Naive thymus-derived CD8-positive, alpha-beta T cell (primary cell): ENCODE measurements around the gene WDR83. TPM values are rescaled to one million over a fixed set of nuclear protein-coding genes. Genes with fewer than 3 reads are reported as not detected.
A peak's percentile ranks its signal among the peaks of the same experiment; 100 is the strongest.

ENCODE experiments used
- ATAC-seq, 2 donors: fragments of 150-1000 bp; cut with Tn5 transposase in 1 of 2; sonication (Bioruptor Pico), chemical (Tn5 transposase) in 1 of 2; 1 replicate in 1 of 2; 2 replicates in 1 of 2; pipeline ENCODE4 v1.10.0; 2021; ENCODE audit warnings: mild to moderate bottlenecking in 2 of 2, moderate library complexity in 2 of 2
- POLR2A ChIA-PET: fragments of 350-600 bp; sonication (Branson Sonifier 250); formaldehyde crosslinking; loops from one replicate; lab custom pipeline; 2021; ENCODE audit warnings: antibody characterized with exemption; lab: Charles Lee
- DNase-seq, 10 donors: peaks; one replicate each; pipeline versions ENCODE4 v3.0.0 to v3.0.0-alpha.2; 2020 to 2022
- H3K27ac Mint-ChIP-seq, 10 donors: one replicate each; pipeline ENCODE4 v1.8.0; 2020 to 2022; ENCODE audit warnings: mild to moderate bottlenecking in 10 of 10, mixed read lengths in 10 of 10, moderate library complexity in 4 of 10, inconsistent platforms in 1 of 10
- H3K27me3 Mint-ChIP-seq, 5 donors: one replicate each; pipeline ENCODE4 v1.8.0; 2021 to 2022; ENCODE audit warnings: mixed read lengths in 5 of 5
- H3K36me3 Mint-ChIP-seq, 3 donors: one replicate each; pipeline ENCODE4 v1.8.0; 2020 to 2022; ENCODE audit warnings: mixed read lengths in 3 of 3, mild to moderate bottlenecking in 2 of 3, inconsistent platforms in 1 of 3
- H3K4me1 Mint-ChIP-seq, 4 donors: one replicate each; pipeline ENCODE4 v1.8.0; 2021 to 2022; ENCODE audit warnings: mixed read lengths in 4 of 4
- H3K4me3 Mint-ChIP-seq, 10 donors: one replicate each; pipeline ENCODE4 v1.8.0; 2020 to 2022; ENCODE audit warnings: mild to moderate bottlenecking in 10 of 10, mixed read lengths in 10 of 10, moderate library complexity in 6 of 10, inconsistent platforms in 1 of 10
- H3K9me3 Mint-ChIP-seq, 9 donors: one replicate each; pipeline ENCODE4 v1.8.0; 2020 to 2022; ENCODE audit warnings: mixed read lengths in 9 of 9, mild to moderate bottlenecking in 3 of 9, inconsistent platforms in 1 of 9, moderate library complexity in 1 of 9
- polyA plus RNA-seq, 3 donors: library from polyadenylated mRNA; unstranded; fragments of 300-500 nt; fragmentation: Illumina TruSeq; gene quantifications; one replicate each; pipeline ENCODE4 v1.2.3, GENCODE V29; 2021
- total RNA-seq, 8 experiments: library from RNA in 2 of 8; stranded (reverse) in 2 of 8; gene quantifications; one replicate each; pipeline ENCODE4 v1.2.3 and lab custom pipeline; 2021 to 2026

Gene WDR83
- total and polyA plus RNA-seq, 5 experiments from 2014 or later: 12.6 to 22.7 (median 17.6) TPM

- Mint-ChIP-seq H3K4me1 (peaks cover 0 to 5% (median 4%) of the 10 kb centered on the region in 4 donors), H3K4me3 (no peak overlapping the region), H3K36me3 (peaks cover 9 to 78% (median 17%) of the 10 kb centered on the region in 3 donors), H3K9me3 (no peaks in the 10 kb centered on the region), H3K27me3 (no peaks in the 10 kb centered on the region), H3K27ac (no peak overlapping the region)
- POLR2A ChIA-PET: interaction anchor here (0.6 to 1.1 kb wide), 3 partner anchors 11 to 237 kb away, joined by 3 to 4 read pairs (median 4); a partner anchor contains a TSS
- DNase-seq: no peak
- no peak for ATAC-seq
Measured at GRCh38 chr19:12657966-12658365, 8.6 kb upstream of the WDR83 start.

GRCh38 chr19:12660980-12661379 is 5.6 kb upstream of the WDR83 start:
- Mint-ChIP-seq H3K4me1 (peaks cover 7 to 25% (median 21%) of the 10 kb centered on the region in 4 donors), H3K27ac (peak overlapping the region in 1 of 10 donors; percentile 13), H3K9me3 (no peaks in the 10 kb centered on the region), H3K4me3 (no peak overlapping the region), H3K36me3 (peaks cover 4 to 66% (median 12%) of the 10 kb centered on the region in 3 donors), H3K27me3 (no peaks in the 10 kb centered on the region)
- DNase-seq: no peak
- POLR2A ChIA-PET: interaction anchor here (0.6 to 1.5 kb wide), 4 partner anchors 9 to 1901 kb away, joined by 3 to 4 read pairs (median 4); no protein-coding TSS in a partner anchor
- ATAC-seq: no peak

- H3K27ac Mint-ChIP-seq: peak overlapping the region; percentile 79 to 96 (median 94)
- no peaks in the 10 kb centered on the region for H3K9me3 Mint-ChIP-seq
- H3K4me3 Mint-ChIP-seq: peak overlapping the region; percentile 93 to 99 (median 96)
- H3K4me1 Mint-ChIP-seq: peaks cover 18 to 55% (median 51%) of the 10 kb centered on the region in 4 donors
- peaks cover 3 to 36% (median 5%) of the 10 kb centered on the region in 3 donors for H3K36me3 Mint-ChIP-seq
- no peak for DNase-seq
- no peak for ATAC-seq
- H3K27me3 Mint-ChIP-seq: no peaks in the 10 kb centered on the region
- POLR2A ChIA-PET: interaction anchor here (0.6 to 1.1 kb wide), 4 partner anchors 19 to 768 kb away, joined by 3 to 4 read pairs (median 4); partner anchors contain the start of gene ZNF44
Measured at GRCh38 chr19:12664406-12665280, 2.0 kb upstream of the WDR83 start.

GRCh38 chr19:12665281-12665573 is 1.4 kb upstream of the WDR83 start:
- H3K27ac Mint-ChIP-seq: peak overlapping the region; percentile 79 to 96 (median 94)
- peak; percentile 35 to 49 for ATAC-seq
- peak overlapping the region; percentile 93 to 99 (median 96) for H3K4me3 Mint-ChIP-seq
- peaks cover 18 to 59% (median 54%) of the 10 kb centered on the region in 4 donors for H3K4me1 Mint-ChIP-seq
- peak in 8 of 10 donors; percentile 22 to 83 (median 55) for DNase-seq
- POLR2A ChIA-PET: interaction anchor here (0.6 to 1.8 kb wide), 6 partner anchors 11 to 769 kb away, joined by 3 to 10 read pairs (median 4); partner anchors contain the start of genes JUNB and ZNF44
- no peaks in the 10 kb centered on the region for H3K9me3 Mint-ChIP-seq
- peaks cover 0 to 30% (median 3%) of the 10 kb centered on the region in 3 donors for H3K36me3 Mint-ChIP-seq
- H3K27me3 Mint-ChIP-seq: no peaks in the 10 kb centered on the region

- H3K9me3 Mint-ChIP-seq: no peaks in the 10 kb centered on the region
- peak overlapping the region; percentile 85 to 96 (median 94) for H3K27ac Mint-ChIP-seq
- DNase-seq (no peak), ATAC-seq (peak in 1 of 2 donors; percentile 1)
- H3K27me3 Mint-ChIP-seq: no peaks in the 10 kb centered on the region
- H3K4me1 Mint-ChIP-seq: peaks cover 18 to 64% (median 56%) of the 10 kb centered on the region in 4 donors
- peak overlapping the region; percentile 93 to 99 (median 96) for H3K4me3 Mint-ChIP-seq
- H3K36me3 Mint-ChIP-seq: peaks cover 0 to 25% (median 3%) of the 10 kb centered on the region in 3 donors
- POLR2A ChIA-PET: interaction anchor here (0.5 to 1.8 kb wide), 16 partner anchors 10 to 770 kb away, joined by 3 to 10 read pairs (median 4); partner anchors contain the start of genes DHPS, JUNB, ZNF44 and ZNF443
Measured at GRCh38 chr19:12665671-12666264, 839 bp upstream of the WDR83 start.

- POLR2A ChIA-PET: interaction anchor here (0.6 to 2.7 kb wide), 5 partner anchors 10 to 375 kb away, joined by 3 to 32 read pairs (median 5); partner anchors contain the start of genes DHPS, ZNF490 and ZNF791
- peak overlapping the region in 8 of 10 donors; percentile 35 to 100 (median 100) for H3K27ac Mint-ChIP-seq
- H3K9me3 Mint-ChIP-seq: no peaks in the 10 kb centered on the region
- no peak for DNase-seq
- peaks cover 0 to 18% (median 3%) of the 10 kb centered on the region in 3 donors for H3K36me3 Mint-ChIP-seq
- peak overlapping the region; percentile 90 to 100 (median 98) for H3K4me3 Mint-ChIP-seq
- H3K27me3 Mint-ChIP-seq: no peaks in the 10 kb centered on the region
- peaks cover 22 to 70% (median 64%) of the 10 kb centered on the region in 4 donors for H3K4me1 Mint-ChIP-seq
- ATAC-seq: no peak
Measured at GRCh38 chr19:12667731-12668302, 1.2 kb downstream of the WDR83 start.

GRCh38 chr19:12668346-12668745 is 1.7 kb downstream of the WDR83 start:
- no peak for ATAC-seq
- peak overlapping the region; percentile 98 to 100 (median 100) for H3K27ac Mint-ChIP-seq
- peaks cover 22 to 70% (median 64%) of the 10 kb centered on the region in 4 donors for H3K4me1 Mint-ChIP-seq
- POLR2A ChIA-PET: interaction anchor here (0.6 to 2.7 kb wide), 9 partner anchors 8 to 134 kb away, joined by 3 to 32 read pairs (median 4); partner anchors contain the start of genes DHPS, PRDX2, THSD8 and ZNF490
- no peaks in the 10 kb centered on the region for H3K27me3 Mint-ChIP-seq
- peaks cover 0 to 14% (median 3%) of the 10 kb centered on the region in 3 donors for H3K36me3 Mint-ChIP-seq
- no peak for DNase-seq
- H3K9me3 Mint-ChIP-seq: no peaks in the 10 kb centered on the region
- peak overlapping the region; percentile 90 to 100 (median 98) for H3K4me3 Mint-ChIP-seq

- H3K27ac Mint-ChIP-seq: peak overlapping the region; percentile 98 to 100 (median 100)
- H3K4me3 Mint-ChIP-seq: peak overlapping the region; percentile 90 to 100 (median 98)
- DNase-seq (peak in 9 of 10 donors; percentile 43 to 85 (median 73)), ATAC-seq (peak; percentile 30 to 60)
- peaks cover 0 to 14% (median 0%) of the 10 kb centered on the region in 3 donors for H3K36me3 Mint-ChIP-seq
- H3K4me1 Mint-ChIP-seq: peaks cover 22 to 67% (median 63%) of the 10 kb centered on the region in 4 donors
- POLR2A ChIA-PET: interaction anchor here (0.6 to 2.7 kb wide), 14 partner anchors 9 to 133 kb away, joined by 3 to 32 read pairs (median 4); partner anchors contain the start of genes DHPS, JUNB, PRDX2 and THSD8
- H3K9me3 Mint-ChIP-seq: no peaks in the 10 kb centered on the region
- H3K27me3 Mint-ChIP-seq: no peaks in the 10 kb centered on the region
Measured at GRCh38 chr19:12668932-12669269, 2.3 kb downstream of the WDR83 start.

- peaks cover 22 to 63% (median 58%) of the 10 kb centered on the region in 4 donors for H3K4me1 Mint-ChIP-seq
- DNase-seq (peak; percentile 53 to 89 (median 72)), ATAC-seq (peak; percentile 31 to 35)
- peak overlapping the region; percentile 90 to 100 (median 98) for H3K4me3 Mint-ChIP-seq
- H3K27ac Mint-ChIP-seq: peak overlapping the region; percentile 98 to 100 (median 100)
- H3K27me3 Mint-ChIP-seq: no peaks in the 10 kb centered on the region
- no peaks in the 10 kb centered on the region for H3K9me3 Mint-ChIP-seq
- POLR2A ChIA-PET: interaction anchor here (0.6 to 2.7 kb wide), 21 partner anchors 8 to 796 kb away, joined by 3 to 32 read pairs (median 4); partner anchors contain the start of genes DHPS, JUNB, PRDX2 and THSD8
- H3K36me3 Mint-ChIP-seq: peaks cover 0 to 20% (median 0%) of the 10 kb centered on the region in 3 donors
Measured at GRCh38 chr19:12669270-12670158, 2.9 kb downstream of the WDR83 start.

- Mint-ChIP-seq H3K27me3 (no peaks in the 10 kb centered on the region), H3K4me3 (peak overlapping the region; percentile 90 to 100 (median 98)), H3K27ac (peak overlapping the region; percentile 18 to 100 (median 99)), H3K9me3 (no peaks in the 10 kb centered on the region), H3K4me1 (peaks cover 22 to 56% (median 50%) of the 10 kb centered on the region in 4 donors), H3K36me3 (peaks cover 0 to 28% (median 0%) of the 10 kb centered on the region in 3 donors)
- DNase-seq (no peak), ATAC-seq (no peak)
- POLR2A ChIA-PET: interaction anchor here (0.6 to 2.7 kb wide), 12 partner anchors 9 to 797 kb away, joined by 3 to 32 read pairs (median 4); partner anchors contain the start of genes DHPS and JUNB
Measured at GRCh38 chr19:12670159-12670928, 3.7 kb downstream of the WDR83 start.
